NCI-H460 (cell line): ENCODE data around the gene UFD1. TPM values are rescaled to one million over a fixed set of nuclear protein-coding genes. Genes with fewer than 3 reads are reported as not detected.

Experiments used
- DNase-seq: peaks from one replicate; pipeline ENCODE4 v3.0.0-alpha.2; 2016; ENCODE audit warnings: low read depth; ENCODE audit errors: extremely low read depth
- total RNA-seq: library from RNA; depleted of rRNA; stranded (reverse); fragments of >200 nt; shearing (Covaris generic); gene quantifications from 2 replicates; pipeline ENCODE4 v1.2.3, GENCODE V29; 2014

Gene UFD1
- total RNA-seq, 1 experiment from 2014 or later, result 49.7 TPM

- no peak for DNase-seq
Observed at GRCh38 chr22:19497245-19497644, 18.3 kb upstream of the UFD1 start.

GRCh38 chr22:19496324-19496630, 17.3 kb upstream of the UFD1 start:
- DNase-seq, result no peak

- DNase-seq, result no peak
Observed at GRCh38 chr22:19495562-19496323, 16.8 kb upstream of the UFD1 start.

GRCh38 chr22:19494676-19495173, 15.7 kb upstream of the UFD1 start:
- DNase-seq, result no peak

- no peak for DNase-seq
Observed at GRCh38 chr22:19494001-19494560, 15.1 kb upstream of the UFD1 start.

- no peak for DNase-seq
Observed at GRCh38 chr22:19492504-19493174, 13.6 kb upstream of the UFD1 start.

- DNase-seq, result no peak
Observed at GRCh38 chr22:19490628-19491230, 11.7 kb upstream of the UFD1 start.

GRCh38 chr22:19488884-19489843, 10.2 kb upstream of the UFD1 start:
- no peak for DNase-seq

GRCh38 chr22:19488285-19488684, 9.3 kb upstream of the UFD1 start:
- no peak for DNase-seq

GRCh38 chr22:19483481-19484244, 4.7 kb upstream of the UFD1 start:
- DNase-seq, result no peak

GRCh38 chr22:19482297-19482696, 3.3 kb upstream of the UFD1 start:
- DNase-seq, result no peak

- no peak for DNase-seq
Observed at GRCh38 chr22:19480789-19481188, 1.8 kb upstream of the UFD1 start.

- no peak for DNase-seq
Observed at GRCh38 chr22:19480173-19480568, 1.2 kb upstream of the UFD1 start.

GRCh38 chr22:19479355-19480172, 571 bp upstream of the UFD1 start, which contains the start of gene CDC45:
Gene CDC45, plus strand, starts transcription at chr22:19479920. Its CDS starts 49 bp downstream, at chr22:19479969.
- peak; percentile 96 for DNase-seq

- no peak for DNase-seq
Observed at GRCh38 chr22:19478045-19478900, 720 bp downstream of the UFD1 start.

- DNase-seq, result no peak
Observed at GRCh38 chr22:19477321-19478044, 1.5 kb downstream of the UFD1 start.

GRCh38 chr22:19476023-19476422, 3.0 kb downstream of the UFD1 start:
- no peak for DNase-seq
